GM12874 (cell line): ENCODE measurements around the gene OTOP2.

Experiments used
- TF ChIP-seq, protein P1 (sequence below): IDR thresholded peaks from 2 replicates; pipeline ENCODE4 v1.5.1; 2011; ENCODE audit warnings: low read depth, mild to moderate bottlenecking, control low read depth, low read length, moderate library complexity; ENCODE audit not compliant: insufficient read depth

The OTOP2 gene

GRCh38 chr17:74971842-74972106 lies 47.7 kb downstream of the OTOP2 start:
- TF ChIP-seq, protein P1, sequence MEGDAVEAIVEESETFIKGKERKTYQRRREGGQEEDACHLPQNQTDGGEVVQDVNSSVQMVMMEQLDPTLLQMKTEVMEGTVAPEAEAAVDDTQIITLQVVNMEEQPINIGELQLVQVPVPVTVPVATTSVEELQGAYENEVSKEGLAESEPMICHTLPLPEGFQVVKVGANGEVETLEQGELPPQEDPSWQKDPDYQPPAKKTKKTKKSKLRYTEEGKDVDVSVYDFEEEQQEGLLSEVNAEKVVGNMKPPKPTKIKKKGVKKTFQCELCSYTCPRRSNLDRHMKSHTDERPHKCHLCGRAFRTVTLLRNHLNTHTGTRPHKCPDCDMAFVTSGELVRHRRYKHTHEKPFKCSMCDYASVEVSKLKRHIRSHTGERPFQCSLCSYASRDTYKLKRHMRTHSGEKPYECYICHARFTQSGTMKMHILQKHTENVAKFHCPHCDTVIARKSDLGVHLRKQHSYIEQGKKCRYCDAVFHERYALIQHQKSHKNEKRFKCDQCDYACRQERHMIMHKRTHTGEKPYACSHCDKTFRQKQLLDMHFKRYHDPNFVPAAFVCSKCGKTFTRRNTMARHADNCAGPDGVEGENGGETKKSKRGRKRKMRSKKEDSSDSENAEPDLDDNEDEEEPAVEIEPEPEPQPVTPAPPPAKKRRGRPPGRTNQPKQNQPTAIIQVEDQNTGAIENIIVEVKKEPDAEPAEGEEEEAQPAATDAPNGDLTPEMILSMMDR = no peak

GRCh38 chr17:74972107-74972972 lies 48.3 kb downstream of the OTOP2 start, which contains the start of gene HID1:
Gene HID1 (minus strand): TSS chr17:74972759. CDS start chr17:74972656, 103 bp downstream.
- TF ChIP-seq, protein P1 = no peak

DNA sequence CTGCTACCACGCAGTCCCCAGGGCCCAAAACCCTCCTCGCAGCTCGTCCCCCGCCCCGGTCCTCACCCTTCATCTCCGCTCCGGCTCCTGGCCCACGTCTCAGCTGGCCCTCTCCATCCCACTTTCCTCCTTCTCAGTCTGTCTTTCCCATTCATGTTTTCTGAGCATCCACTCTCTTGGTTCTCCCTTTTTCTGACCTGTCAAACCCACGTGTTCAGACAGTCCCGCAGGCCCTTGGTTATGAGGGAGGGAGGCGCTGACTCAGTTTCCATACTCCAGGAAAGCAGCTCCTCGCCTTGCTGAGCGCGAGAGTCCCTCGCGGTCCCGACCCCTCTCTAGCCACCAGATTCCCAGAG lies 48.9 kb downstream of the OTOP2 start:
- TF ChIP-seq, protein P1 = no peak

- TF ChIP-seq, protein P1 = no peak
Observed at GRCh38 chr17:74975943-74976342, 51.9 kb downstream of the OTOP2 start.

- TF ChIP-seq, protein P1 = no peak
Observed at GRCh38 chr17:74977802-74978201, 53.7 kb downstream of the OTOP2 start.

- TF ChIP-seq, protein P1 = no peak
Observed at GRCh38 chr17:74978240-74978639, 54.2 kb downstream of the OTOP2 start.

DNA sequence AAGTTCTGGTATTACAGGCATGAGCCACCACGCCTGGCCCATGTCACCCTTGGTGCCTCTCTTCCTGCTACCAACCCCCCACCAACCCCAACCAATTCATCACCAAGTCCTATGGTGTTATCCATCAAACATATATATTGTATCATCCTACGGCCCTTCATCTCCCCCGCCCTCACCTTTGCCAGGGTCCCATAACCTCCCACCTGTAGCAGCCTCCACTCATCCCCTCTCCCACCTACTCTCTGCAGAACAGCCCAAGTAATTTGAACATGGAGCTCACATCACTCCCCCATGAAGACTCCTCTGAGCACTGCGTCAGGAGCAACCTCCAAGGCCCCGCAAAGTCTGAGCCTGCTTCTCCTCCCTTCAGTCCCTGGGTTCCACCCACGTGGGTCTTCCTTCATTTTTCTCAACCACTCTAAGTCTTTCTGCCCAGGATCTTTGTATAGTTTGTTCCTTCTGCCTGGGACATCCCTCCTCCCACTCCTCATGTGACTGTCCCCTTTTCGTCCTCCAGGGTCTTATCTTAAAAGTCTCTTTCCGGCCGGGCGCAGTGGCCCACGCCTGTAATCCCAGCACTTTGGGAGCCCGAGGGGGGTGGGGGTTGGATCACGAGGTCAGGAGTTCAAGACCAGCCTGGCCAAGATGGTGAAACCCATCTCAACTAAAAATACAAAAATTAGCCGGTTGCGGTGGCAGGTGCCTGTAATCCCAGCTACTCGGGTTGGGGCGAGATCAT lies 55.5 kb downstream of the OTOP2 start:
- TF ChIP-seq, protein P1 = no peak
